ENCODE measurements around the gene NR2F6. TPM values are rescaled to one million over a fixed set of nuclear protein-coding genes. Genes with fewer than 3 reads are reported as not detected.
A peak's percentile ranks its signal among the peaks of the same experiment; 100 is the strongest.

Gene NR2F6
- total RNA-seq, 1 donor from 2014 or later, result 69.9 TPM

GRCh38 chr19:17225053-17225452 is 20.7 kb downstream of the NR2F6 start:
- Mint-ChIP-seq H3K27me3 (ENCODE audit: unreplicated experiment) (peaks cover 12% of the 10 kb centered on the region), H3K4me3 (ENCODE audit: unreplicated experiment) (no peak overlapping the region), H3K9me3 (ENCODE audit: unreplicated experiment) (no peaks in the 10 kb centered on the region), H3K36me3 (ENCODE audit: low read depth, unreplicated experiment) (no peaks in the 10 kb centered on the region), H3K4me1 (ENCODE audit: unreplicated experiment) (peaks cover 3% of the 10 kb centered on the region), H3K27ac (ENCODE audit: unreplicated experiment) (no peak overlapping the region)
- DNase-seq (ENCODE audit: low spot score), result no peak
- TF ChIP-seq, protein P1, sequence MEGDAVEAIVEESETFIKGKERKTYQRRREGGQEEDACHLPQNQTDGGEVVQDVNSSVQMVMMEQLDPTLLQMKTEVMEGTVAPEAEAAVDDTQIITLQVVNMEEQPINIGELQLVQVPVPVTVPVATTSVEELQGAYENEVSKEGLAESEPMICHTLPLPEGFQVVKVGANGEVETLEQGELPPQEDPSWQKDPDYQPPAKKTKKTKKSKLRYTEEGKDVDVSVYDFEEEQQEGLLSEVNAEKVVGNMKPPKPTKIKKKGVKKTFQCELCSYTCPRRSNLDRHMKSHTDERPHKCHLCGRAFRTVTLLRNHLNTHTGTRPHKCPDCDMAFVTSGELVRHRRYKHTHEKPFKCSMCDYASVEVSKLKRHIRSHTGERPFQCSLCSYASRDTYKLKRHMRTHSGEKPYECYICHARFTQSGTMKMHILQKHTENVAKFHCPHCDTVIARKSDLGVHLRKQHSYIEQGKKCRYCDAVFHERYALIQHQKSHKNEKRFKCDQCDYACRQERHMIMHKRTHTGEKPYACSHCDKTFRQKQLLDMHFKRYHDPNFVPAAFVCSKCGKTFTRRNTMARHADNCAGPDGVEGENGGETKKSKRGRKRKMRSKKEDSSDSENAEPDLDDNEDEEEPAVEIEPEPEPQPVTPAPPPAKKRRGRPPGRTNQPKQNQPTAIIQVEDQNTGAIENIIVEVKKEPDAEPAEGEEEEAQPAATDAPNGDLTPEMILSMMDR (IDR thresholded peaks at IDR 0.05; ENCODE audit: unreplicated experiment), result no peak

DNA sequence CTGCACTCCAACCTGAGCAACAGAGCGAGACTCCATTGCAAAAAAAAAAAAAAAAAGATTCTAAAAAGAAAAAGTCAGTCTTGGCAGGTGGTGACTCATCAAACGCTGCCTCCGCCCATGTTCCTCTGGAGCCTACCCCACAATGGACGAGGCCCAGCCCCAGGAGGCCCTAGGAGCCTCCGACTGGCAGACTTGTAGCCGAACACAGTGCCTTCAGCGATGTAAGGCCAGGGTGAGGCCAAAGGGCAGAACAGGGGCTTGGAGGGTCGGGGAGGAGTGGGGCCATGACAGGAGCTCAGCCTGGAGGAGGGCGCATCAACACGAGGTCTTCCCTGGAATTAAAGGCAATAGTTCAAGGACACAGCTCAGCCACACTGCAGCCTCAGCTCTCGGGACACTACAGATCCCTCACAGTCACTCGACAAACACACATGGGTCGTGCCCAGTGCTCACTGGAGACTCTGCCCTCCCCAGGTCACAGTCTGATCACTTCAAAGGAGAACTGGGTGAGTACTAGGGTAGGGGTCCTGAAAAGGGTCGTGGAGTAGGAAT is 25.4 kb downstream of the NR2F6 start:
- peak overlapping the region; percentile 9 for H3K27ac Mint-ChIP-seq (ENCODE audit: unreplicated experiment)
- H3K4me3 Mint-ChIP-seq (ENCODE audit: unreplicated experiment), result no peak overlapping the region
- DNase-seq (ENCODE audit: low spot score), result no peak
- H3K9me3 Mint-ChIP-seq (ENCODE audit: unreplicated experiment), result no peaks in the 10 kb centered on the region
- H3K36me3 Mint-ChIP-seq (ENCODE audit: low read depth, unreplicated experiment), result peaks cover 16% of the 10 kb centered on the region
- peaks cover 14% of the 10 kb centered on the region for H3K27me3 Mint-ChIP-seq (ENCODE audit: unreplicated experiment)
- TF ChIP-seq, protein P1 (IDR thresholded peaks at IDR 0.05; ENCODE audit: unreplicated experiment), result no peak
- H3K4me1 Mint-ChIP-seq (ENCODE audit: unreplicated experiment), result no peaks in the 10 kb centered on the region

DNA sequence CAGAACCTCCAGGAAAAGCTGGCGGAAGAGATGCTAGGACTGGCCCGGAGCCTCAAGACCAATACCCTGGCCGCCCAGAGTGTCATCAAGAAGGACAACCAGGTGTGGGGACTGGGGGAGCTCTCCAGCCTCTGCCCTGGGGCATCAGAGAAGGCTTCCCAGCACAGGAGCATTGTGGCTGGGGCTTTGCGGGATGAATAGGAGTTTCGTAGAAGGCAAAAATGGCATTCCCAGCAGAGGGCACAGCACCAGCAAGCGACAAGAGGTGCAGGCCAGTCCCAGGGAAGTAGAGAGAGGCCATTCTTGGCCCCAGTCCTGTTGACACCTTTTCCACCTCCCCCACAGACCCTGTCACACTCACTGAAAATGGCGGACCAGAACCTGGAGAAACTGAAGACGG is 26.4 kb downstream of the NR2F6 start:
- no peaks in the 10 kb centered on the region for H3K9me3 Mint-ChIP-seq (ENCODE audit: unreplicated experiment)
- TF ChIP-seq, protein P1 (IDR thresholded peaks at IDR 0.05; ENCODE audit: unreplicated experiment), result no peak
- peaks cover 6% of the 10 kb centered on the region for H3K4me1 Mint-ChIP-seq (ENCODE audit: unreplicated experiment)
- no peak for DNase-seq (ENCODE audit: low spot score)
- peaks cover 16% of the 10 kb centered on the region for H3K36me3 Mint-ChIP-seq (ENCODE audit: low read depth, unreplicated experiment)
- H3K4me3 Mint-ChIP-seq (ENCODE audit: unreplicated experiment), result peak overlapping the region; percentile 64
- no peak overlapping the region for H3K27ac Mint-ChIP-seq (ENCODE audit: unreplicated experiment)
- peaks cover 17% of the 10 kb centered on the region for H3K27me3 Mint-ChIP-seq (ENCODE audit: unreplicated experiment)

DNA sequence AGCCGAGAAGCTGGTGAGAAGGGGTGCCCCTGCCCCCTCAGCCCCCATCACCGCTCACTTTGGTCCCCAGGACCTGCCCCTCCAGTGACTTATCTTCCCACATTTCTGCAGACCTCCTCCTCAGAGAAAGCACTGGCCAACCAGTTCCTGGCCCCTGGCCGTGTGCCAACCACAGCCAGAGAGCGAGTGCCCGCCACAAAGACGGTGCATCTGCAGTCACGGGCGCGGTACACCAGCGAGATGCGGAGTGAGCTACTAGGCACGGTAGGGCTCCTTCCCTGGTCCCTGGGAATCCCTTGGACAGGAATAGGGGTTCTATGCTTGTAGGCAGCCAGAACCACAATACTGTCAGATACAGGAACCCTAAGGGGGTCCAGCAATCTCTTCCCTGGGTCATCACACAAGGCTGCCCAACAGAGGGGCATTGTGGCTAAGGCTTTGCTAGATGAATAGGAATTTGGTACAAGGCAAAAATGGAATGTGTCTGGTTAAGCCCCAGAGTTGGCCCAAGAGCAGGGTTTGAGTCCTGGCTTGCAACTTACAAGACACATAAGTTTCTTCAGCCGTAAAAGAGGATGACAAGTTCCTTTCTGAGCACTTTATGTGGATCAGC is 29.6 kb downstream of the NR2F6 start:
- H3K27me3 Mint-ChIP-seq (ENCODE audit: unreplicated experiment), result peaks cover 15% of the 10 kb centered on the region
- peaks cover 6% of the 10 kb centered on the region for H3K4me1 Mint-ChIP-seq (ENCODE audit: unreplicated experiment)
- H3K36me3 Mint-ChIP-seq (ENCODE audit: low read depth, unreplicated experiment), result peaks cover 22% of the 10 kb centered on the region
- H3K27ac Mint-ChIP-seq (ENCODE audit: unreplicated experiment), result no peak overlapping the region
- H3K4me3 Mint-ChIP-seq (ENCODE audit: unreplicated experiment), result peak overlapping the region; percentile 37
- DNase-seq (ENCODE audit: low spot score), result no peak
- H3K9me3 Mint-ChIP-seq (ENCODE audit: unreplicated experiment), result no peaks in the 10 kb centered on the region
- TF ChIP-seq, protein P1 (IDR thresholded peaks at IDR 0.05; ENCODE audit: unreplicated experiment), result no peak

Measured in endothelial cell (in vitro differentiated cells).